Smooth muscle cell (in vitro differentiated cells): ENCODE data around the gene SGSM2. TPM values are rescaled to one million over a fixed set of nuclear protein-coding genes. Genes with fewer than 3 reads are reported as not detected.

Source experiments
- DNase-seq: peaks from one replicate; lab custom pipeline; 2025; ENCODE audit not compliant: unreplicated experiment; lab: John Stamatoyannopoulos, UW
- H2AFZ ChIP-seq: fragments of 200-600 bp; sonication (generic); 2 replicates; pipeline ENCODE4 v1.6.0; 2016; ENCODE audit warnings: antibody characterized with exemption, low read depth, mild to moderate bottlenecking
- H3F3A ChIP-seq: fragments of 200-600 bp; sonication (generic); 2 replicates; pipeline ENCODE4 v1.6.0; 2017; ENCODE audit warnings: antibody characterized with exemption, low read depth
- H3K27ac ChIP-seq: fragments of 200-600 bp; sonication (generic); 2 replicates; pipeline ENCODE4 v1.5.1; 2016; ENCODE audit warnings: low read depth, mild to moderate bottlenecking
- H3K27me3 ChIP-seq: fragments of 200-600 bp; sonication (generic); 2 replicates; pipeline ENCODE4 v1.6.1; 2016; ENCODE audit warnings: low read depth, mild to moderate bottlenecking
- H3K36me3 ChIP-seq: fragments of 200-600 bp; sonication (generic); 2 replicates; pipeline ENCODE4 v1.5.1; 2016; ENCODE audit warnings: low read depth
- H3K4me1 ChIP-seq: fragments of 200-600 bp; sonication (generic); 2 replicates; pipeline ENCODE4 v1.5.1; 2016; ENCODE audit warnings: low read depth
- H3K4me2 ChIP-seq: fragments of 200-600 bp; sonication (generic); 2 replicates; pipeline ENCODE4 v1.6.0; 2016; ENCODE audit warnings: mild to moderate bottlenecking
- H3K4me3 ChIP-seq: fragments of 200-600 bp; sonication (generic); 2 replicates; pipeline ENCODE4 v1.5.1; 2016; ENCODE audit warnings: mild to moderate bottlenecking
- H3K79me2 ChIP-seq: fragments of 200-600 bp; sonication (generic); 2 replicates; pipeline ENCODE4 v1.6.0; 2016; ENCODE audit warnings: low read depth, mild to moderate bottlenecking
- H3K9ac ChIP-seq: fragments of 200-600 bp; sonication (generic); 2 replicates; pipeline ENCODE4 v1.6.0; 2016; ENCODE audit warnings: low read depth
- H3K9me3 ChIP-seq: fragments of 200-600 bp; sonication (generic); replicated peaks from 2 replicates; pipeline ENCODE4 v1.5.1; 2016; ENCODE audit warnings: low read depth
- H4K20me1 ChIP-seq: fragments of 200-600 bp; sonication (generic); 2 replicates; pipeline ENCODE4 v1.6.0; 2016; ENCODE audit warnings: low read depth
- CTCF ChIP-seq: fragments of 200-600 bp; sonication (generic); IDR thresholded peaks from 2 replicates; pipeline ENCODE4 v1.5.1; 2017; ENCODE audit warnings: borderline replicate concordance, mild to moderate bottlenecking, antibody characterized with exemption; ENCODE audit not compliant: insufficient read depth, poor library complexity, severe bottlenecking
- WGBS: methylation state at CpG from one replicate; pipeline ENCODE4 v1.1.7; 2016; ENCODE audit warnings: low lambda C conversion rate; 5-methylcytosine and 5-hydroxymethylcytosine counted together
- polyA plus RNA-seq: library from polyadenylated mRNA; unstranded; fragments of >200 nt; fragmentation: Nextera tagmentation; extraction: Ambion mirVana; gene quantifications from 2 replicates; pipeline ENCODE4 v1.2.1, GENCODE V29; 2016
- total RNA-seq: library from RNA; depleted of rRNA; stranded (reverse); fragments of >200 nt; gene quantifications from 2 replicates; pipeline ENCODE4 v1.2.3, GENCODE V29; 2014

SGSM2 gene
- total and polyA plus RNA-seq, 2 experiments from 2014 or later, result 20.8 to 26.9 TPM

GRCh38 chr17:2366747-2367494 lies 29.6 kb downstream of the SGSM2 start:
- H3K79me2 ChIP-seq, result no peaks in the 10 kb centered on the region
- no peaks in the 10 kb centered on the region for H3K4me1 ChIP-seq
- H3K9ac ChIP-seq, result no peak overlapping the region
- H3K9me3 ChIP-seq, result no peaks in the 10 kb centered on the region
- H3K27me3 ChIP-seq, result no peaks in the 10 kb centered on the region
- no peaks in the 10 kb centered on the region for H4K20me1 ChIP-seq
- no peak for DNase-seq
- H3K4me2 ChIP-seq, result no peak overlapping the region
- no peaks in the 10 kb centered on the region for H3F3A ChIP-seq
- no peaks in the 10 kb centered on the region for H3K36me3 ChIP-seq
- WGBS, result 69% methylated on average over 26 of the region's 26 CpGs
- peak; percentile 15 for TF ChIP-seq CTCF
- no peak overlapping the region for H3K27ac ChIP-seq
- no peak overlapping the region for H3K4me3 ChIP-seq
- H2AFZ ChIP-seq, result no peak overlapping the region

- WGBS, result 100% methylated on average over 7 of the region's 8 CpGs
- H3K27ac ChIP-seq, result no peak overlapping the region
These were observed 31.1 kb downstream of the SGSM2 start for GRCh38 chr17:2368359-2368758.

GRCh38 chr17:2369039-2369438 lies 31.7 kb downstream of the SGSM2 start:
- no peak for DNase-seq
- WGBS, result 96% methylated on average over 5 of the region's 5 CpGs
- Histone ChIP-seq H2AFZ (no peak overlapping the region), H4K20me1 (no peaks in the 10 kb centered on the region), H3K4me3 (no peak overlapping the region), H3K4me2 (no peak overlapping the region), H3K4me1 (no peaks in the 10 kb centered on the region), H3K27me3 (no peaks in the 10 kb centered on the region), H3F3A (no peaks in the 10 kb centered on the region), H3K9me3 (no peaks in the 10 kb centered on the region), H3K79me2 (no peaks in the 10 kb centered on the region), H3K36me3 (no peaks in the 10 kb centered on the region), H3K9ac (no peak overlapping the region), H3K27ac (no peak overlapping the region)
- TF ChIP-seq CTCF, result no peak

More at GRCh38 chr17:2368359-2368758, 31.1 kb downstream of the SGSM2 start:
- Histone ChIP-seq H4K20me1 (no peaks in the 10 kb centered on the region), H3K4me2 (no peak overlapping the region), H2AFZ (no peak overlapping the region), H3K36me3 (no peaks in the 10 kb centered on the region), H3K9me3 (no peaks in the 10 kb centered on the region), H3K27me3 (no peaks in the 10 kb centered on the region), H3K4me3 (no peak overlapping the region), H3K79me2 (no peaks in the 10 kb centered on the region), H3F3A (no peaks in the 10 kb centered on the region), H3K4me1 (no peaks in the 10 kb centered on the region), H3K9ac (no peak overlapping the region)
- TF ChIP-seq CTCF, result no peak
- DNase-seq, result no peak

GRCh38 chr17:2369551-2370210 lies 32.4 kb downstream of the SGSM2 start:
- Histone ChIP-seq H3K9me3 (no peaks in the 10 kb centered on the region), H3K79me2 (no peaks in the 10 kb centered on the region), H3K4me1 (no peaks in the 10 kb centered on the region), H4K20me1 (no peaks in the 10 kb centered on the region), H2AFZ (no peak overlapping the region), H3K4me2 (no peak overlapping the region), H3K27me3 (no peaks in the 10 kb centered on the region), H3K36me3 (no peaks in the 10 kb centered on the region), H3K27ac (no peak overlapping the region), H3K9ac (no peak overlapping the region), H3K4me3 (no peak overlapping the region), H3F3A (no peaks in the 10 kb centered on the region)
- no peak for DNase-seq
- TF ChIP-seq CTCF, result no peak
- WGBS, result 75% methylated on average over 18 of the region's 20 CpGs
